ENCODE results near the gene AP4B1. TPM values are rescaled to one million over a fixed set of nuclear protein-coding genes. Genes with fewer than 3 reads are reported as not detected.

AP4B1 gene
- total and polyA plus RNA-seq, 2 of the 13 experiments (the other 11 are each of a cell fraction or from before 2014, with no cell fraction given): 8.5 to 12.0 TPM

GRCh38 chr1:113881661-113882060, 22.9 kb downstream of the AP4B1 start:
- intact Hi-C loops (cut with micrococcal nuclease; ENCODE audit: unreplicated experiment): no loop called here
- no peak overlapping the region for H3K4me2 ChIP-seq (ENCODE audit: low read depth, low read length)
- POLR2A ChIA-PET: no interaction called here
- WGBS (ENCODE audit: low lambda C conversion rate): 36% methylated on average over 2 of the region's 2 CpGs
- H3K27me3 ChIP-seq (ENCODE audit: control insufficient read depth in 1 of 2, insufficient read depth in 2 of 2, low read length in 2 of 2): no peaks in the 10 kb centered on the region
- ATAC-seq: no peak
- FAIRE-seq: no peak
- TF ChIP-seq TBP (CRISPR knock-in tag; IDR thresholded peaks at IDR 0.05) (no peak), TCF12 (IDR thresholded peaks at IDR 0.05) (no peak), TCF12 (CRISPR knock-in tag; IDR thresholded peaks at IDR 0.05) (no peak)
- no TSS peak for BruUV-seq (replicated peaks)
- H3K4me3 ChIP-seq (replicated peaks in 1 of 3; ENCODE audit: insufficient read depth in 1 of 3, low read depth in 2 of 3, low read length in 3 of 3): no peak overlapping the region
- no peaks in the 10 kb centered on the region for H3K9me3 ChIP-seq (ENCODE audit: low read length)
- no peaks in the 10 kb centered on the region for H3K79me2 ChIP-seq (ENCODE audit: insufficient read depth, low read length)
- no peaks in the 10 kb centered on the region for H4K20me1 ChIP-seq (ENCODE audit: insufficient read depth, low read length)
- no peak overlapping the region for H2AFZ ChIP-seq (ENCODE audit: low read length)
- H3K27ac ChIP-seq (ENCODE audit: extremely low read length, insufficient read depth, low read length): no peak overlapping the region
- H3K4me1 ChIP-seq (ENCODE audit: insufficient read depth, low read length): no peaks in the 10 kb centered on the region
- no peak for DNase-seq (ENCODE audit: low spot score)
- CTCF ChIA-PET (ENCODE audit: low intra/inter-chr PET ratio, low total read pairs): no interaction called here
- H3K36me3 ChIP-seq (replicated peaks in 1 of 2; ENCODE audit: control insufficient read depth in 1 of 2, insufficient read depth in 2 of 2, low read length in 2 of 2): no peaks in the 10 kb centered on the region
- in situ Hi-C loops (cut with HindIII; ENCODE audit: extremely low pct_ligation_motif_present, low pct_unique_long_range_greater_than_20kb): no loop called here
- no peak overlapping the region for H3K9ac ChIP-seq (ENCODE audit: insufficient read depth, low read depth, low read length)

DNA sequence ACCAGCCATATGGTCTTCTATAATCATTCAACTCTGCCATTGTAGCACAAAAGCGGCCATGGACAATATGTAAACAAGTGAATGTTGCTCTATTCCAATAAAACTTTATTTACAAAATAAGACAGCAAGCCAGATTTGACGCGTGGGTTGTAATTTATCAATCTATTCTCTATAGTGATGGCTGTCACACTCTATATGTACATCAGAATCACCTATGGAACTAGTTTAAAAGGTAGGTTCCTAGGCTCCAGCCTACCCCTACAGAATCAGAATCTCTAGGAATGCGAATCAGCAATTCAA, 24.9 kb downstream of the AP4B1 start:
- H2AFZ ChIP-seq (ENCODE audit: low read length): no peak overlapping the region
- FAIRE-seq: no peak
- H3K36me3 ChIP-seq (replicated peaks in 1 of 2; ENCODE audit: control insufficient read depth in 1 of 2, insufficient read depth in 2 of 2, low read length in 2 of 2): no peaks in the 10 kb centered on the region
- no peak overlapping the region for H3K27ac ChIP-seq (ENCODE audit: extremely low read length, insufficient read depth, low read length)
- intact Hi-C loops (cut with micrococcal nuclease; ENCODE audit: unreplicated experiment) (no loop called here), in situ Hi-C loops (cut with HindIII; ENCODE audit: extremely low pct_ligation_motif_present, low pct_unique_long_range_greater_than_20kb) (no loop called here)
- H3K4me3 ChIP-seq (replicated peaks in 1 of 3; ENCODE audit: insufficient read depth in 1 of 3, low read depth in 2 of 3, low read length in 3 of 3): no peak overlapping the region
- ATAC-seq: no peak
- no peaks in the 10 kb centered on the region for H4K20me1 ChIP-seq (ENCODE audit: insufficient read depth, low read length)
- ChIA-PET CTCF (ENCODE audit: low intra/inter-chr PET ratio, low total read pairs) (no interaction called here), POLR2A (no interaction called here)
- BruUV-seq (replicated peaks): no TSS peak
- H3K9me3 ChIP-seq (ENCODE audit: low read length): no peaks in the 10 kb centered on the region
- no peak overlapping the region for H3K4me2 ChIP-seq (ENCODE audit: low read depth, low read length)
- no peaks in the 10 kb centered on the region for H3K79me2 ChIP-seq (ENCODE audit: insufficient read depth, low read length)
- H3K4me1 ChIP-seq (ENCODE audit: insufficient read depth, low read length): no peaks in the 10 kb centered on the region
- no peak for DNase-seq (ENCODE audit: low spot score)
- WGBS (ENCODE audit: low lambda C conversion rate): 56% methylated on average over 4 of the region's 4 CpGs
- no peaks in the 10 kb centered on the region for H3K27me3 ChIP-seq (ENCODE audit: control insufficient read depth in 1 of 2, insufficient read depth in 2 of 2, low read length in 2 of 2)
- H3K9ac ChIP-seq (ENCODE audit: insufficient read depth, low read depth, low read length): no peak overlapping the region
- TF ChIP-seq MLLT10 (CRISPR knock-in tag; IDR thresholded peaks at IDR 0.05) (no peak), ZNF550 (CRISPR knock-in tag; IDR thresholded peaks at IDR 0.05; ENCODE audit: borderline replicate concordance) (no peak)
- TF ChIP-seq, protein P1, sequence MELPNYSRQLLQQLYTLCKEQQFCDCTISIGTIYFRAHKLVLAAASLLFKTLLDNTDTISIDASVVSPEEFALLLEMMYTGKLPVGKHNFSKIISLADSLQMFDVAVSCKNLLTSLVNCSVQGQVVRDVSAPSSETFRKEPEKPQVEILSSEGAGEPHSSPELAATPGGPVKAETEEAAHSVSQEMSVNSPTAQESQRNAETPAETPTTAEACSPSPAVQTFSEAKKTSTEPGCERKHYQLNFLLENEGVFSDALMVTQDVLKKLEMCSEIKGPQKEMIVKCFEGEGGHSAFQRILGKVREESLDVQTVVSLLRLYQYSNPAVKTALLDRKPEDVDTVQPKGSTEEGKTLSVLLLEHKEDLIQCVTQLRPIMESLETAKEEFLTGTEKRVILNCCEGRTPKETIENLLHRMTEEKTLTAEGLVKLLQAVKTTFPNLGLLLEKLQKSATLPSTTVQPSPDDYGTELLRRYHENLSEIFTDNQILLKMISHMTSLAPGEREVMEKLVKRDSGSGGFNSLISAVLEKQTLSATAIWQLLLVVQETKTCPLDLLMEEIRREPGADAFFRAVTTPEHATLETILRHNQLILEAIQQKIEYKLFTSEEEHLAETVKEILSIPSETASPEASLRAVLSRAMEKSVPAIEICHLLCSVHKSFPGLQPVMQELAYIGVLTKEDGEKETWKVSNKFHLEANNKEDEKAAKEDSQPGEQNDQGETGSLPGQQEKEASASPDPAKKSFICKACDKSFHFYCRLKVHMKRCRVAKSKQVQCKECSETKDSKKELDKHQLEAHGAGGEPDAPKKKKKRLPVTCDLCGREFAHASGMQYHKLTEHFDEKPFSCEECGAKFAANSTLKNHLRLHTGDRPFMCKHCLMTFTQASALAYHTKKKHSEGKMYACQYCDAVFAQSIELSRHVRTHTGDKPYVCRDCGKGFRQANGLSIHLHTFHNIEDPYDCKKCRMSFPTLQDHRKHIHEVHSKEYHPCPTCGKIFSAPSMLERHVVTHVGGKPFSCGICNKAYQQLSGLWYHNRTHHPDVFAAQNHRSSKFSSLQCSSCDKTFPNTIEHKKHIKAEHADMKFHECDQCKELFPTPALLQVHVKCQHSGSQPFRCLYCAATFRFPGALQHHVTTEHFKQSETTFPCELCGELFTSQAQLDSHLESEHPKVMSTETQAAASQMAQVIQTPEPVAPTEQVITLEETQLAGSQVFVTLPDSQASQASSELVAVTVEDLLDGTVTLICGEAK (IDR thresholded peaks at IDR 0.05): no peak
- TF ChIP-seq, protein P1 (CRISPR knock-in tag; IDR thresholded peaks at IDR 0.05): peak; percentile 48; the same call in 1 of the 2 replicates

Data from HepG2 (cell line).